ENCODE results near the gene ZNF212. TPM values are rescaled to one million over a fixed set of nuclear protein-coding genes. Genes with fewer than 3 reads are reported as not detected.
A peak's percentile ranks its signal among the peaks of the same experiment; 100 is the strongest.

The ZNF212 gene
- total and polyA plus RNA-seq, 9 of the 15 experiments (the other 6 are each of a cell fraction or from before 2014, with no cell fraction given), result 1.8 to 21.4 (median 7.2) TPM

GRCh38 chr7:149194799-149195179 is 44.7 kb upstream of the ZNF212 start:
- Histone ChIP-seq H3K4me1 (replicated peaks in 1 of 2; ENCODE audit: control insufficient read depth in 2 of 2, insufficient read depth in 2 of 2, low read length in 2 of 2) (peaks cover 14 to 31% of the 10 kb centered on the region in 2 experiments; a peak in 4 of 5 replicates), H3K9me3 (replicated peaks; ENCODE audit: control insufficient read depth, insufficient read depth, low read depth, low read length) (no peaks in the 10 kb centered on the region), H3K27ac (ENCODE audit: extremely low read depth, low read depth, low read length) (no peak overlapping the region), H3K9ac (ENCODE audit: insufficient read depth in 1 of 2, low read depth in 2 of 2, low read length in 2 of 2) (peak overlapping the region; percentile 89 to 99), H2AFZ (ENCODE audit: low read depth, low read length) (peak overlapping the region; percentile 97), H3K36me3 (ENCODE audit: control insufficient read depth, insufficient read depth, low read length) (peaks cover 28% of the 10 kb centered on the region), H3K9me1 (ENCODE audit: control insufficient read depth, insufficient read depth, low read length) (no peaks in the 10 kb centered on the region), H4K20me1 (replicated peaks; ENCODE audit: control insufficient read depth, insufficient read depth, low read length) (peaks cover 6% of the 10 kb centered on the region; the same call in 1 of the 2 replicates), H3K4me2 (ENCODE audit: insufficient read depth, low read length) (peak overlapping the region; percentile 93), H3K4me3 (peak overlapping the region; percentile 99), H3K27me3 (ENCODE audit: control insufficient read depth in 2 of 2, insufficient read depth in 2 of 2, low read length in 2 of 2) (no peaks in the 10 kb centered on the region), H3K79me2 (ENCODE audit: control insufficient read depth, insufficient read depth, low read length) (peaks cover 42% of the 10 kb centered on the region)
- 72% methylated on average over 4 of the region's 4 CpGs for WGBS (ENCODE audit: insufficient coverage, low coverage, missing lambda C conversion rate)
- CTCF ChIA-PET (ENCODE audit: low intra/inter-chr PET ratio), result interaction anchor here (1.2 kb wide), 1 partner anchor 547 kb away, joined by 4 read pairs; no protein-coding TSS in a partner anchor
- ATAC-seq (no peak), FAIRE-seq (no peak), DNase-seq (ENCODE audit: extremely low read depth in 1 of 4, low spot score in 3 of 4) (no peak)
- POLR2A ChIA-PET, result interaction anchor here (0.5 to 2.7 kb wide), 12 partner anchors 9 to 547 kb away, joined by 3 to 18 read pairs (median 5); partner anchors contain the start of gene ZNF398
- no TSS peak for BruUV-seq (replicated peaks)
- no peak for TF ChIP-seq ZBTB8A (IDR thresholded peaks at IDR 0.05; ENCODE audit: partially characterized antibody)
- TF ChIP-seq HDAC8 (tag; IDR thresholded peaks at IDR 0.05), result no peak
- TF ChIP-seq ASH1L (IDR thresholded peaks at IDR 0.05; ENCODE audit: borderline replicate concordance, low read depth, partially characterized antibody), result no peak
- TF ChIP-seq ELF1 (tag; IDR thresholded peaks at IDR 0.05), result no peak
- TF ChIP-seq MECOM (CRISPR knock-in tag; IDR thresholded peaks at IDR 0.05), result no peak
- in situ Hi-C loops (cut with MboI) (no loop called here), intact Hi-C loops (cut with micrococcal nuclease) (loop anchor here (5.0 kb wide), 4 partner anchors 67 to 303 kb away; partner anchors contain the start of genes ZNF425, ZNF746 and ZNF786)

Measured in K562 (cell line).